Stomach (tissue), 9 donors: Measurements from ENCODE around the gene TBXAS1. TPM values are rescaled to one million over a fixed set of nuclear protein-coding genes. Genes with fewer than 3 reads are reported as not detected.

ENCODE experiments used
- DNase-seq, 2 donors: peaks; one replicate each; pipeline versions ENCODE4 v3.0.0 to v3.0.0-alpha.2; 2013 to 2019
- H3K27ac ChIP-seq, 5 donors: fragments of 200-600 bp in 4 of 5; sonication (generic) in 4 of 5; one replicate each; pipeline ENCODE4 v1.5.1; 2013 to 2019; ENCODE audit warnings: mild to moderate bottlenecking in 1 of 5, moderate library complexity in 1 of 5
- H3K27me3 ChIP-seq, 3 donors: fragments of 200-600 bp; sonication (generic); one replicate each; pipeline ENCODE4 v1.5.1; 2017 to 2019; ENCODE audit warnings: mixed run types in 1 of 3
- H3K36me3 ChIP-seq, 4 donors: fragments of 200-600 bp; sonication (generic); 1 replicate in 3 of 4; 2 replicates in 1 of 4; pipeline ENCODE4 v1.5.1; 2016 to 2019
- H3K4me1 ChIP-seq, 4 donors: fragments of 200-600 bp; sonication (generic); one replicate each; pipeline ENCODE4 v1.5.1; 2016 to 2019
- H3K4me3 ChIP-seq, 4 donors: fragments of 200-600 bp; sonication (generic) in 3 of 4; one replicate each; pipeline ENCODE4 v1.5.1; 2016 to 2019; ENCODE audit warnings: mild to moderate bottlenecking in 1 of 4
- H3K9me3 ChIP-seq, 4 donors: fragments of 200-600 bp; sonication (generic); one replicate each; pipeline ENCODE4 v1.5.1; 2016 to 2019
- EP300 ChIP-seq: sonication (generic); formaldehyde crosslinking; IDR thresholded peaks from one replicate; pipeline ENCODE4 v1.6.1; 2017; ENCODE audit warnings: antibody characterized with exemption
- POLR2A ChIP-seq, 4 donors: fragments of 450-650 bp; IDR thresholded peaks; one replicate each; pipeline ENCODE4 v1.6.1; 2016; ENCODE audit warnings: antibody characterized with exemption in 4 of 4, control low read depth in 2 of 4, mild to moderate bottlenecking in 1 of 4, moderate library complexity in 1 of 4
- POLR2AphosphoS5 ChIP-seq, 3 donors: sonication (generic); formaldehyde crosslinking; IDR thresholded peaks; one replicate each; pipeline ENCODE4 v1.6.1; 2016; ENCODE audit warnings: antibody characterized with exemption in 3 of 3
- WGBS, 5 donors: extraction: QIAGEN DNeasy Blood & Tissue Kit in 3 of 5; methylation state at CpG; one replicate each; pipeline versions ENCODE4 v1.1.5 to v1.1.7; 2013 to 2018; 5-methylcytosine and 5-hydroxymethylcytosine counted together
- intact Hi-C: fragments of 100-400 bp; cut with DNase I; formaldehyde crosslinking; loops from one replicate; pipeline ENCODE4 v1.15.1; 2023; ENCODE audit warnings: low total_unique reads
- polyA plus RNA-seq, 3 donors: library from polyadenylated mRNA; stranded (reverse); fragments of 200-250 nt; gene quantifications; one replicate each; pipeline ENCODE4 v1.2.3, GENCODE V29; 2013
- total RNA-seq, 5 donors: library from RNA; depleted of rRNA; stranded (reverse); fragments of >200 nt; gene quantifications; one replicate each; pipeline versions ENCODE4 v1.1.0 to v1.2.3, GENCODE V29; 2014 to 2016
- TF ChIP-seq, protein P1 (sequence below), 7 experiments: fragments of 450-650 bp in 4 of 7; fragments of 200-600 bp in 3 of 7; sonication (generic) in 3 of 7; IDR thresholded peaks; one replicate each; pipeline ENCODE4 v1.5.1; 2016 to 2019; ENCODE audit warnings: antibody characterized with exemption in 7 of 7, control low read depth in 2 of 7, mild to moderate bottlenecking in 1 of 7
- donor health status: healthy with polysubstance abuse.
- donor health status: Bipolar disorder and iron deficiency.
- donor health status: healthy.

TBXAS1 gene
- total and polyA plus RNA-seq, 8 donors = 1.4 to 92.8 (median 15.1) TPM

DNA sequence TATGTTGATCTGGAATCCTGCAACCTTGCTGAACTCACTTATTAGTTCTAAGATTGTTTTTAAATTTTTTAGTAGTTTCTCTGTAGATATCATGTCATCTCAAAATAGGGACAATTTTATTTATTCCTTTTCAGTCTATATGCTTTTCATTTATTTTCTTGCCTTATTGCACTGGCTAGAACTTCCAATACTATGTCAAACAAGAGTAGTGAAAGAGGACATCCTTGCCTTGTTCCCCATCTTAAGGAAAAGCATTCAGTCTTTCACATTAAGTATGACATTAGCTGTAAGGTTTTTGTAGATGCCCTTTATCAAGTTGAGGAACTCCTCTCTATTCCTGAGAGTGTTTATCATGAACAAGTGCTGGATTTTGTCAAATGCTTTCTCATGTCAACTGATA, 77.8 kb downstream of the TBXAS1 start:
- no peak overlapping the region for H3K27ac ChIP-seq
- H3K4me1 ChIP-seq = no peaks in the 10 kb centered on the region
- no peaks in the 10 kb centered on the region for H3K27me3 ChIP-seq
- H3K36me3 ChIP-seq = no peaks in the 10 kb centered on the region
- no peak for TF ChIP-seq POLR2AphosphoS5 (IDR thresholded peaks at IDR 0.05)
- no peak for TF ChIP-seq POLR2A (IDR thresholded peaks at IDR 0.05)
- TF ChIP-seq, protein P1, sequence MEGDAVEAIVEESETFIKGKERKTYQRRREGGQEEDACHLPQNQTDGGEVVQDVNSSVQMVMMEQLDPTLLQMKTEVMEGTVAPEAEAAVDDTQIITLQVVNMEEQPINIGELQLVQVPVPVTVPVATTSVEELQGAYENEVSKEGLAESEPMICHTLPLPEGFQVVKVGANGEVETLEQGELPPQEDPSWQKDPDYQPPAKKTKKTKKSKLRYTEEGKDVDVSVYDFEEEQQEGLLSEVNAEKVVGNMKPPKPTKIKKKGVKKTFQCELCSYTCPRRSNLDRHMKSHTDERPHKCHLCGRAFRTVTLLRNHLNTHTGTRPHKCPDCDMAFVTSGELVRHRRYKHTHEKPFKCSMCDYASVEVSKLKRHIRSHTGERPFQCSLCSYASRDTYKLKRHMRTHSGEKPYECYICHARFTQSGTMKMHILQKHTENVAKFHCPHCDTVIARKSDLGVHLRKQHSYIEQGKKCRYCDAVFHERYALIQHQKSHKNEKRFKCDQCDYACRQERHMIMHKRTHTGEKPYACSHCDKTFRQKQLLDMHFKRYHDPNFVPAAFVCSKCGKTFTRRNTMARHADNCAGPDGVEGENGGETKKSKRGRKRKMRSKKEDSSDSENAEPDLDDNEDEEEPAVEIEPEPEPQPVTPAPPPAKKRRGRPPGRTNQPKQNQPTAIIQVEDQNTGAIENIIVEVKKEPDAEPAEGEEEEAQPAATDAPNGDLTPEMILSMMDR (IDR thresholded peaks at IDR 0.05) = no peak
- TF ChIP-seq EP300 = no peak
- H3K9me3 ChIP-seq = peaks cover 0 to 7% (median 0%) of the 10 kb centered on the region in 4 donors
- intact Hi-C loops = no loop called here
- DNase-seq = no peak
- no peak overlapping the region for H3K4me3 ChIP-seq

DNA sequence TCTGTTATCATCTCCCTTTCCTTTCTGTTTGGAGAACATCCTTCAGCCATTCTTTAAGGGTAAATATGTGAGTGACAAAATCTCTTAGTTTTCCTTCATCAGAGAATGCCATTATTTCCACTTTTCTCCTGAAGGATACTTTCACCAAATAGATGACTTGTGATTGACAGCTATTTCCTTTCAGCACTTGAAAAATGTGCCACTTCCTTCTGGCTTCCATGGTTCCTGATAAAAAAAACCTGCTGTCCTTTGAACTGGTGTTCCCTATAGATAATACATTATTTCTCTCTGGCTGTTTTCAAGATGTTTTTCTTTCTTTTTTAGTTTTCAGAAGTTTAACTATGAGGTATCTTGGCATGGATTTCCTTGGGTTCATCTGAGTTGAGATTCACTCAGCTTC, 79.7 kb downstream of the TBXAS1 start:
- Histone ChIP-seq H3K27ac (no peak overlapping the region), H3K9me3 (peaks cover 0 to 3% (median 0%) of the 10 kb centered on the region in 4 donors), H3K36me3 (no peaks in the 10 kb centered on the region), H3K4me1 (peaks cover 0 to 1% (median 0%) of the 10 kb centered on the region in 4 donors), H3K27me3 (no peaks in the 10 kb centered on the region), H3K4me3 (no peak overlapping the region)
- TF ChIP-seq, protein P1 (IDR thresholded peaks at IDR 0.05) = no peak
- TF ChIP-seq EP300 = no peak
- TF ChIP-seq POLR2AphosphoS5 (IDR thresholded peaks at IDR 0.05) = no peak
- TF ChIP-seq POLR2A (IDR thresholded peaks at IDR 0.05) = no peak
- intact Hi-C loops = no loop called here
- DNase-seq = no peak

DNA sequence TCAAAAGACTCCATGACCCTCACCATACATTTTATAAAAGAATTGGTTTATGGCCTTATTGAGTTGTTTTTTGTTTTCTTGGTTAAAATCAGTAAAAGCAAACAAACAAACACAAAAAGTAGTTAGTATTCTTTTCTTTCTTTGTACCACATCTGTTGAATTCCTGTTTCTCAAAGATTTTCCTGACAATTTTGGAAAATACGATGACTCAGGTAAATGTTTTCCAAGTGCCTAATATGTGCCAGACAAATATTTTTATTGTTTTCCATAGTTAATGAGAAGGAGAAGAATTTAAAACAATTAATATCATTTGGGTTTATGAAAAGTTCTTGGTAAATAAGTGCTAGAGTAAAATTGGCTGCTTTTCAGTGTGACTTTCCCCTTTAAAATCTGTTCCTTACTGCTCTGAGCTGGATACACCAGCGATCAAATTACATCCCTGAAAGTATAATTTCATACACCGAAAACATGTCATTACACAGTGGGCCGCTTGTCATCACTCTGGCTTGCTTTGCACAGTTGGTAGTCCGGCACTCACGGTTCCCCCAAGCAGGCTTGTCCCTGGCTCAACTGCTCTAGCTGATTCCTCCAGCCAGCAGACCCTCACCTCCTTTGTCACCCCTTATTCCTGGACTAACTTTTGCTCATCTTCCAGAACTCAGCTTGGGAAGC, 80.5 kb downstream of the TBXAS1 start:
- H3K4me3 ChIP-seq = no peak overlapping the region
- 52 to 81% (median 76%) methylated on average over 6 of the region's 6 CpGs for WGBS, 5 donors
- H3K27ac ChIP-seq = no peak overlapping the region
- peaks cover 0 to 3% (median 0%) of the 10 kb centered on the region in 4 donors for H3K9me3 ChIP-seq
- H3K4me1 ChIP-seq = peaks cover 0 to 9% (median 5%) of the 10 kb centered on the region in 4 donors
- no peaks in the 10 kb centered on the region for H3K27me3 ChIP-seq
- peaks cover 0 to 5% (median 0%) of the 10 kb centered on the region in 4 donors for H3K36me3 ChIP-seq
- intact Hi-C loops = no loop called here
- DNase-seq = peak in 1 of 2 donors; percentile 23
- no peak for TF ChIP-seq POLR2A (IDR thresholded peaks at IDR 0.05)
- TF ChIP-seq, protein P1 (IDR thresholded peaks at IDR 0.05) = no peak
- TF ChIP-seq POLR2AphosphoS5 (IDR thresholded peaks at IDR 0.05) = no peak
- no peak for TF ChIP-seq EP300

DNA sequence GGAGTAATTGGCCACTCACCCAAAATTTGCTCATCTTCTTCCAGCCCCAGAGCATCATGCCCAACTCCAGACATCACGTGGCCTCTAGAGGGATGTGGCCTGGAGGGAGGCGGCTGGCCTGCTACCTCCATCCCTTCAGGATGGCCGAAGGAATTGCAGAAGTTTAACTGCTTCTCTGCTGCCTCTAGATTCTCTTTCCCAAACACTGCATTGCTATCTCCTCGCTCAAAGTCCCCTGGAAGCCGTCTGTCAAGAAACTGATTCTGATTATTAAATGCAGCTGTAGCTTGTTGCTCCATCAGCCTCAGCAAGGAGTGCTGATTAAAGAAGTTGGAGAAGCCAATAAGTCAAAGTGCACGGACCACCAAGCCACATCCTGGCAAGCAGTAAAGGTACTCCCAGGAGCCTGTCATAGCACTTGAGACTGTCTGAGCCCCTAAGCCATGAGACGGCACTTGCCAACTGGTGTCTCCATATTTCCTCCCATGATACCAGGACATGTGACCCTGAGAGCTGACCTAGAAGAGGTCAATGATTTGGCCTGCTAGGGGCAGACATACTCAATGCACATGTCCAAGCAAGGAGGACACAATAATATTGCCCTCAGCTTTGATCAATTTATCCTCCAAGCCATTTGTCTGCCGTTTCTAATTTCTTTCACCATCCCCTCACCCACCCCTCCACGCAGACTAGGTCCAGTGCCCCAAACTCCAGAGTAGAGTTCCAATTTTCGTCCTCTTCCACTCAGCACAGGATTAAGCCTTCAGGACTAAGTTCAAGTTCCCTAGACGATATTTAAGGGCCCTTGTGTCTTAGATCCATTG, 84.2 kb downstream of the TBXAS1 start:
- DNase-seq = no peak
- 81 to 88% (median 85%) methylated on average over 11 of the region's 11 CpGs for WGBS, 5 donors
- H3K36me3 ChIP-seq = peaks cover 0 to 5% (median 0%) of the 10 kb centered on the region in 4 donors
- no peak overlapping the region for H3K4me3 ChIP-seq
- no peak overlapping the region for H3K27ac ChIP-seq
- no peaks in the 10 kb centered on the region for H3K9me3 ChIP-seq
- intact Hi-C loops = no loop called here
- peaks cover 21 to 39% (median 31%) of the 10 kb centered on the region in 4 donors for H3K4me1 ChIP-seq
- H3K27me3 ChIP-seq = no peaks in the 10 kb centered on the region
- TF ChIP-seq, protein P1 (IDR thresholded peaks at IDR 0.05) = no peak
- TF ChIP-seq POLR2A (IDR thresholded peaks at IDR 0.05) (no peak), EP300 (no peak), POLR2AphosphoS5 (IDR thresholded peaks at IDR 0.05) (no peak)
